ENCODE measurements around the gene DYRK3.

DYRK3 gene

GRCh38 chr1:206686478-206687249, 51.3 kb downstream of the DYRK3 start:
- H3K27ac ChIP-seq (ENCODE audit: low read length), result peak overlapping the region; percentile 99
- H3K9me3 ChIP-seq (ENCODE audit: control insufficient read depth in 1 of 2, low read length in 2 of 2), result no peaks in the 10 kb centered on the region
- no peaks in the 10 kb centered on the region for H3K27me3 ChIP-seq (ENCODE audit: low read depth, low read length)
- H3K4me3 ChIP-seq (ENCODE audit: low read depth in 1 of 2, low read length in 2 of 2), result peak overlapping the region; percentile 82 to 83
- no peaks in the 10 kb centered on the region for H3K36me3 ChIP-seq (ENCODE audit: control insufficient read depth in 1 of 2, insufficient read depth in 2 of 2, low read length in 2 of 2)
- peaks cover 29 to 51% of the 10 kb centered on the region in 2 donors for H3K4me1 ChIP-seq (ENCODE audit: control insufficient read depth in 1 of 2, insufficient read depth in 2 of 2, low read length in 2 of 2)

- Histone ChIP-seq H3K9me3 (ENCODE audit: control insufficient read depth in 1 of 2, low read length in 2 of 2) (no peaks in the 10 kb centered on the region), H3K4me3 (ENCODE audit: low read depth in 1 of 2, low read length in 2 of 2) (peak overlapping the region; percentile 82 to 83), H3K4me1 (ENCODE audit: control insufficient read depth in 1 of 2, insufficient read depth in 2 of 2, low read length in 2 of 2) (peaks cover 37 to 59% of the 10 kb centered on the region in 2 donors), H3K27me3 (ENCODE audit: low read depth, low read length) (no peaks in the 10 kb centered on the region), H3K36me3 (ENCODE audit: control insufficient read depth in 1 of 2, insufficient read depth in 2 of 2, low read length in 2 of 2) (no peaks in the 10 kb centered on the region), H3K27ac (ENCODE audit: low read length) (peak overlapping the region; percentile 99)
These were observed 52.0 kb downstream of the DYRK3 start for GRCh38 chr1:206687251-206687914.

GRCh38 chr1:206687915-206688442, 52.6 kb downstream of the DYRK3 start:
- Histone ChIP-seq H3K36me3 (ENCODE audit: control insufficient read depth in 1 of 2, insufficient read depth in 2 of 2, low read length in 2 of 2) (no peaks in the 10 kb centered on the region), H3K4me1 (ENCODE audit: control insufficient read depth in 1 of 2, insufficient read depth in 2 of 2, low read length in 2 of 2) (peaks cover 43 to 64% of the 10 kb centered on the region in 2 donors), H3K4me3 (ENCODE audit: low read depth in 1 of 2, low read length in 2 of 2) (peak overlapping the region; percentile 82 to 83), H3K27me3 (ENCODE audit: low read depth, low read length) (no peaks in the 10 kb centered on the region), H3K9me3 (ENCODE audit: control insufficient read depth in 1 of 2, low read length in 2 of 2) (no peaks in the 10 kb centered on the region), H3K27ac (ENCODE audit: low read length) (peak overlapping the region; percentile 99)

GRCh38 chr1:206690516-206690915, 55.2 kb downstream of the DYRK3 start:
- Histone ChIP-seq H3K4me3 (ENCODE audit: low read depth in 1 of 2, low read length in 2 of 2) (no peak overlapping the region), H3K9me3 (ENCODE audit: control insufficient read depth in 1 of 2, low read length in 2 of 2) (no peaks in the 10 kb centered on the region), H3K27ac (ENCODE audit: low read length) (no peak overlapping the region)

GRCh38 chr1:206691604-206692003, 56.3 kb downstream of the DYRK3 start:
- Histone ChIP-seq H3K4me3 (ENCODE audit: low read depth in 1 of 2, low read length in 2 of 2) (peak overlapping the region in 1 of 2 donors; percentile 20), H3K27ac (ENCODE audit: low read length) (peak overlapping the region; percentile 82)

More at GRCh38 chr1:206690516-206690915, 55.2 kb downstream of the DYRK3 start:
- peaks cover 58 to 89% of the 10 kb centered on the region in 2 donors for H3K4me1 ChIP-seq (ENCODE audit: control insufficient read depth in 1 of 2, insufficient read depth in 2 of 2, low read length in 2 of 2)
- H3K36me3 ChIP-seq (ENCODE audit: control insufficient read depth in 1 of 2, insufficient read depth in 2 of 2, low read length in 2 of 2), result peaks cover 0 to 3% of the 10 kb centered on the region in 2 donors
- H3K27me3 ChIP-seq (ENCODE audit: low read depth, low read length), result no peaks in the 10 kb centered on the region

GRCh38 chr1:206693029-206693428, 57.7 kb downstream of the DYRK3 start:
- Histone ChIP-seq H3K4me3 (ENCODE audit: low read depth in 1 of 2, low read length in 2 of 2) (peak overlapping the region; percentile 24 to 44), H3K4me1 (ENCODE audit: control insufficient read depth in 1 of 2, insufficient read depth in 2 of 2, low read length in 2 of 2) (peaks cover 52 to 96% of the 10 kb centered on the region in 2 donors), H3K36me3 (ENCODE audit: control insufficient read depth in 1 of 2, insufficient read depth in 2 of 2, low read length in 2 of 2) (peaks cover 0 to 7% of the 10 kb centered on the region in 2 donors), H3K27ac (ENCODE audit: low read length) (peak overlapping the region; percentile 82), H3K27me3 (ENCODE audit: low read depth, low read length) (no peaks in the 10 kb centered on the region), H3K9me3 (ENCODE audit: control insufficient read depth in 1 of 2, low read length in 2 of 2) (no peaks in the 10 kb centered on the region)

More at GRCh38 chr1:206691604-206692003, 56.3 kb downstream of the DYRK3 start:
- Histone ChIP-seq H3K4me1 (ENCODE audit: control insufficient read depth in 1 of 2, insufficient read depth in 2 of 2, low read length in 2 of 2) (peaks cover 57 to 96% of the 10 kb centered on the region in 2 donors), H3K36me3 (ENCODE audit: control insufficient read depth in 1 of 2, insufficient read depth in 2 of 2, low read length in 2 of 2) (peaks cover 0 to 3% of the 10 kb centered on the region in 2 donors), H3K27me3 (ENCODE audit: low read depth, low read length) (no peaks in the 10 kb centered on the region), H3K9me3 (ENCODE audit: control insufficient read depth in 1 of 2, low read length in 2 of 2) (no peaks in the 10 kb centered on the region)

- Histone ChIP-seq H3K9me3 (ENCODE audit: control insufficient read depth in 1 of 2, low read length in 2 of 2) (no peaks in the 10 kb centered on the region), H3K27me3 (ENCODE audit: low read depth, low read length) (no peaks in the 10 kb centered on the region), H3K4me1 (ENCODE audit: control insufficient read depth in 1 of 2, insufficient read depth in 2 of 2, low read length in 2 of 2) (peaks cover 48 to 97% of the 10 kb centered on the region in 2 donors), H3K36me3 (ENCODE audit: control insufficient read depth in 1 of 2, insufficient read depth in 2 of 2, low read length in 2 of 2) (peaks cover 0 to 10% of the 10 kb centered on the region in 2 donors), H3K4me3 (ENCODE audit: low read depth in 1 of 2, low read length in 2 of 2) (peak overlapping the region; percentile 24 to 44), H3K27ac (ENCODE audit: low read length) (peak overlapping the region; percentile 82)
These were observed 58.3 kb downstream of the DYRK3 start for GRCh38 chr1:206693592-206693991.

GRCh38 chr1:206694171-206695124, 59.1 kb downstream of the DYRK3 start:
- peaks cover 0 to 10% of the 10 kb centered on the region in 2 donors for H3K36me3 ChIP-seq (ENCODE audit: control insufficient read depth in 1 of 2, insufficient read depth in 2 of 2, low read length in 2 of 2)
- no peaks in the 10 kb centered on the region for H3K9me3 ChIP-seq (ENCODE audit: control insufficient read depth in 1 of 2, low read length in 2 of 2)
- peaks cover 48 to 95% of the 10 kb centered on the region in 2 donors for H3K4me1 ChIP-seq (ENCODE audit: control insufficient read depth in 1 of 2, insufficient read depth in 2 of 2, low read length in 2 of 2)
- H3K27ac ChIP-seq (ENCODE audit: low read length), result peak overlapping the region; percentile 82
- H3K27me3 ChIP-seq (ENCODE audit: low read depth, low read length), result no peaks in the 10 kb centered on the region
- H3K4me3 ChIP-seq (ENCODE audit: low read depth in 1 of 2, low read length in 2 of 2), result no peak overlapping the region

- no peaks in the 10 kb centered on the region for H3K9me3 ChIP-seq (ENCODE audit: control insufficient read depth in 1 of 2, low read length in 2 of 2)
These were observed 60.4 kb downstream of the DYRK3 start for GRCh38 chr1:206695733-206696132.

GRCh38 chr1:206696812-206697585, 61.7 kb downstream of the DYRK3 start:
- Histone ChIP-seq H3K4me3 (ENCODE audit: low read depth in 1 of 2, low read length in 2 of 2) (no peak overlapping the region), H3K27me3 (ENCODE audit: low read depth, low read length) (no peaks in the 10 kb centered on the region), H3K27ac (ENCODE audit: low read length) (peak overlapping the region; percentile 1), H3K4me1 (ENCODE audit: control insufficient read depth in 1 of 2, insufficient read depth in 2 of 2, low read length in 2 of 2) (peaks cover 47 to 90% of the 10 kb centered on the region in 2 donors), H3K9me3 (ENCODE audit: control insufficient read depth in 1 of 2, low read length in 2 of 2) (no peaks in the 10 kb centered on the region), H3K36me3 (ENCODE audit: control insufficient read depth in 1 of 2, insufficient read depth in 2 of 2, low read length in 2 of 2) (peaks cover 0 to 10% of the 10 kb centered on the region in 2 donors)

More at GRCh38 chr1:206695733-206696132, 60.4 kb downstream of the DYRK3 start:
- H3K36me3 ChIP-seq (ENCODE audit: control insufficient read depth in 1 of 2, insufficient read depth in 2 of 2, low read length in 2 of 2), result peaks cover 0 to 10% of the 10 kb centered on the region in 2 donors
- H3K27ac ChIP-seq (ENCODE audit: low read length), result no peak overlapping the region
- H3K4me3 ChIP-seq (ENCODE audit: low read depth in 1 of 2, low read length in 2 of 2), result no peak overlapping the region
- no peaks in the 10 kb centered on the region for H3K27me3 ChIP-seq (ENCODE audit: low read depth, low read length)
- H3K4me1 ChIP-seq (ENCODE audit: control insufficient read depth in 1 of 2, insufficient read depth in 2 of 2, low read length in 2 of 2), result peaks cover 50 to 95% of the 10 kb centered on the region in 2 donors

All from muscle layer of duodenum (tissue), 2 donors.